Activated CD4-positive, alpha-beta T cell treated with anti-CD3 and anti-CD28 coated beads, Interleukin-2, amount 50 U/mL, for 1 hour (primary cell): ENCODE data around the gene ZNF521.

Experiments
- DNase-seq: peaks from one replicate; pipeline ENCODE4 v3.0.0-alpha.2; 2020

The ZNF521 gene

GRCh38 chr18:25164848-25165811 lies 186.8 kb downstream of the ZNF521 start:
- DNase-seq, result no peak

DNA sequence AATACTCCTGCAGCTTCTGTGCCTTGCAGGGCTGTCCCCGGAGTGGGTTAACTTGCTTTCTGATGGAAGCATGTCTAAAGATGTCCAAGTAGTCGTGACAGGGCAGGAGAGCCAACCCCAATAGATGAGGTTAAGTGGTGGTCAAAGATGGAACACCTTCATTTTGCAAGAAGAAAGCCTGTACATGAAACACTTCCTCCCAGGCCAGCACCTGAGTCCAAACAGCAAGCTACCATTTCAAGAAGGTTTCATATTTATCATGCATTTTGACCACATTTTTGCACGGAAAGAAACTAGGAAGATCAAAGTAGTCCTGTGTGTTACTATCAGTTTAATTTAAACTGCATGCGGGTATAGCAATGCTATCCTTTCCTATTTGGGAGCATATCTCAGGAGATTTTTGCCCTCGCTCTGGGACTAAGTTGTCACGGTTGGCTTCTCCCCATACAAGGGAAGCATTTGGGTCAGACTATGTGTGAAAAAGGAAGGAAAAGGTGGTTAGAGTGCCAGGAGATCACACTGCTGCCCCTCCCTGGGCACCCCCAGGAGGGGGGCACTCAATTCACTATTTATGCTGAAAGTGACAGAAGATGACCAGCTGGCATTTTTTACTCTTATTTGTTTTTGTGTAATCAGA lies 187.6 kb downstream of the ZNF521 start:
- DNase-seq, result no peak

GRCh38 chr18:25153426-25153825 lies 198.5 kb downstream of the ZNF521 start:
- no peak for DNase-seq

GRCh38 chr18:25147877-25148488 lies 204.0 kb downstream of the ZNF521 start:
- DNase-seq, result no peak

DNA sequence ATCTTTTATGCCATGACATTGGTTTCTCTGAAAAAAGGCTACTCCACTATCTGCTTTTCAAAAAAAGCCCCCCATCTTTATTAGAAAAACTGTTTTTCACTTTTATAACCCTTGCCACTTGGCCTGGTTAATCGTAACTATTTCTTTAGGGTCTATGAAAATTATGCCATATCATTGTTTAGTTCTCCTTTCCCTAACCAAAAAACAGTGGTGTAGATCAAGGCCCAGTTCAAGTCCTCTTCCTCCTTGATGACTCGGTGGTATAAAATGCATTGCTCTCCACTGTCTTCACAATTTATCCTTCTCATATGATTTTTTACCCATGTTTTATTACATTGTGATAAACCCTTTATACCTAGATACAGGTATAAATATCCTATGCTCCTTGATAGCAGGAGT lies 205.5 kb downstream of the ZNF521 start:
- no peak for DNase-seq

DNA sequence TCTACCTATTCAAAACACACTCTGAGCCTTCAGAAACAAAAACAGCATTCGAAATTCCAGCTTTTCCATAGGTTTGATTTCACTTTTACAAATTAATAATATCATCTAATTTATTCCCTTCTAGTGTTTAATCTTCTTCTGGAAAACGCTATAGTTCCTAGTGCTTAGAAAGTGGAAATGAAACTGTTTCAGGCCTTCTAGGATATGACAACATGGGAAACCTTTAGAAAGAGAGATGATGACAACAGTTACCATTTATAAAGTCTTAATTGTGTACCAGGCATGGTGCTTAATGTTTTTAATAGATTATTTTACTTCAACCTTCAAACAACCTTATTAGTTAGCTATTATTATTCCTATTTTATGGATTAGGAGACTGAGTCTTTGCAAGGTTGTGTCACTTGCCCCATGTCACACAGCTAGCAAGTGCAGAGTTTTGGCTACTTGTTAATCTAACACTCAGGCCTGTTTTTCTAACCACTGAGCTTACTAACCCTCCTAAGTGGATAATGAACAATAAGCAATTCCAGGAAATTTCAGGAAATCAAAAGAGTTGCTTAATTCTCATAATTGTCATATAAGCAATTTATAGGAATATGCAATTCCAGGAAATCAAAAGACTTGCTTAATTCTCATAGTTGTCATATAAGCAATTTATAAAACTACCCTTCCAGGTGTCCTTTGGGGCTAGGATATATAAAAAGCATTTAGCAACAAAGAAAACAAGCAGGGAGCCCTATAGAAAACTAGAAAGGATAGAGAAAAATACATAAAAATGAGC lies 206.0 kb downstream of the ZNF521 start:
- no peak for DNase-seq

- no peak for DNase-seq
These were observed 207.1 kb downstream of the ZNF521 start for GRCh38 chr18:25144820-25145219.

DNA sequence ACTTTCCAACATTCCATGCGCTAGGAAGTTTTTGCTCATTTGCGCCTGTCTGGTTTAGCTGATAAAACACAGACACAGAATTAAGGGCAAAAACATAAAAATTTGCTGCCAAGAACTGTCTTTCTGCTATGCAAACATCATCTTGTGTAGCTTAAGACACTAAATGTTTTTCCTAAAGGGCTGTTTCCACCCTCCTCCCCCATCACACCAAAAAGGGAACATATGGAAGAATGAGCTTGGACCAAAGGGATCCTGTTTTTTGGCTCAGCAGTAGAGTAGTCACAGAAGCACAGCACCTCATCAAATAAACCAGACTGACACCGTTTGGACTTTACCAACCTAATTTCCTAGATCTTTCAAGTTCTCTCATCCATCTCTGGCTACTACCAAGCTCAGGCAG lies 210.1 kb downstream of the ZNF521 start:
- DNase-seq, result no peak

GRCh38 chr18:25141399-25141798 lies 210.6 kb downstream of the ZNF521 start:
- no peak for DNase-seq

GRCh38 chr18:25140962-25141308 lies 211.0 kb downstream of the ZNF521 start:
- DNase-seq, result no peak

- no peak for DNase-seq
These were observed 211.6 kb downstream of the ZNF521 start for GRCh38 chr18:25140124-25140961.

DNA sequence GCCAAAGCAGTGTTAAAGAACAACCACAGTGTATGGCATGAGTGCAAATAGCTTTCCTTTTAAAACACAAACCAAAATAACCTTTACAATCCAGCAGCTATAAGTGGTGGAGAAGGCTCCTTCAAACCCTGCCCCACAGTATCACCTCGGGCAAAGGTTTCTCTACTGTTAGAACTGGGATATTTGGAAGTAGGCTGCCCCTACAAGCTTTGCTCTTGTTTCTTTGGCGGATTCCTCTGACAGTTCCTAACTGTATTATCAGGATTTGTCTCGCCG lies 214.8 kb downstream of the ZNF521 start:
- DNase-seq, result no peak

DNA sequence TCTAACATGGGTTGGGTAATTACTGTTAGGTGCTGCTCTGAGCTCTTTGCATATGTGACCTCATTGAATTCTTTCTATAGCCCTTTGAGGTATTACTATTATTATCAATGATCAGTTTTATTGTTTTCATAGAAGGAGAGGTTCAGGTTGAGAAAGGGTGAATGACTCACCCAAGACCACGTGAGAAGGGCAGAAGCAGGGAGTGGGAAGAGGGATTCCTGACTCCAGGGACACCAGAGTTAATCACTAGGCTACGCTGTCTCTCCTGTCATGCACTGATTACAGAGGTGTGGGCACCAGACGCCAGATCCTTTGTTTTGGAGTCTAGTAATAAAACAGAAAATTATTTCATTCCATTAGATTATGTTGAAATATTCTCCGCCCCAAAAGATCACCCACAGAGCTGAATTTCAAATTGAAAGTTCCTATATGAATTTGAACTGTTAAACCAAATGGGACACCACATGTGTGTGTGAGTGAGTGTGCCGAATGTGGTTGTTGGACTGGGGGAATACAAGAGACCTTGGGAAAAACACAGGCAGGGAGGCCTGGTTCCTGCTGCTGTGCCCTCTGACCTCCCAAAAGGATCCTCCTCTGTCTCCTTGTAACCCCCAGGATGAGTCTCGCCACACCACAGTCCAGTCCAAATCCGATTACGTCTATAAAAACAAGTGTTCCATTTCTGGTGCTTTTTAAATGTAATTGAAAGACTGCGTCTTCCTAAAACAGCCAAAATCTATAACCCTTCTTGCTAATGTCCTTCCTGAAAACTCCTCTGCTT lies 215.4 kb downstream of the ZNF521 start:
- DNase-seq, result no peak

DNA sequence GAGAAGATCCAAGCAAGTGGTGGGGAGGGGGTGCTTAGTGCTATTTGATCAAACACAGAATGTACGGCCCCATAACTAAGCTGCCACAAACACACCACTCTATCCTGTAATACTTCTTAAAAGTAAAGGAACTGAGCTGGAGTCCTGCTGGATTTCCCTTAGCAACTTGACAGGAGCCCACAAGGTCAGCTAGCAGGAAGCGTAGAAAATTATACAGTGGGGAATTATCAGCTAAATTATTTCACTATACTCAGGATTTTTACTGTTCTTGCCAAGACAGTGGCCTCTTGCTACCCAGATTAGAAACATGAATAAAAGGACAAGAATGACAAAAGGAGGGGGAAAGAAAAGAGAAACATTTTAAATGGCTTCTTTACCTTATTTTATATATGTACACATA lies 217.1 kb downstream of the ZNF521 start:
- no peak for DNase-seq

- no peak for DNase-seq
These were observed 218.1 kb downstream of the ZNF521 start for GRCh38 chr18:25133879-25134278.

GRCh38 chr18:25132786-25133496 lies 219.0 kb downstream of the ZNF521 start:
- no peak for DNase-seq

DNA sequence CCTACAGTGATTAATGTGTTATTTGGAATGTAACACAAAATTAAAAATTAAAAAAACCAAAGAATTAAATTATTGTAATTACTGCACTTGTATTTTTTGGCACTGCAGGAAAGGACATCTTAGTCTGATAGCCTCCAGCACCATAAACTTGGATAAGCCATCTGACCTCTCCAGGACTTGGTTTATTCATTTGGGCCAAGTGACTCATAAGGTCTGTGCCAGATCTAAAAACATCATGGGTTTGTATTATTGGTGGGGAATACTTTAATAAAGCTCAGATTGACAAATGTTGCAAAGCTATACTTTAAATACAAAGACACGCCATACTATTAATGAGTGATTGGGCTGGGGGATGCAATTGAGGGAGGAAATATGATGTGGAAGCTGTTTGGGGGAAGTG lies 225.2 kb downstream of the ZNF521 start:
- no peak for DNase-seq

- no peak for DNase-seq
These were observed 226.3 kb downstream of the ZNF521 start for GRCh38 chr18:25125680-25126079.

- DNase-seq, result no peak
These were observed 228.3 kb downstream of the ZNF521 start for GRCh38 chr18:25123438-25124232.

GRCh38 chr18:25121442-25121841 lies 230.5 kb downstream of the ZNF521 start:
- DNase-seq, result no peak
